Endodermal cell (in vitro differentiated cells): ENCODE data around the gene CST1. TPM values are rescaled to one million over a fixed set of nuclear protein-coding genes. Genes with fewer than 3 reads are reported as not detected.
"Not testable (repeated sequence)": the region's sequence is repeated elsewhere in the genome, so short reads cannot be mapped to it uniquely, and the experiment has no call there.

ENCODE experiments used
- DNase-seq: peaks from one replicate; pipeline ENCODE4 v3.0.0-alpha.2; 2017
- H3K27ac ChIP-seq: 2 replicates; pipeline ENCODE4 v1.5.1; 2013; ENCODE audit warnings: mild to moderate bottlenecking, low read depth, low read length, moderate library complexity
- H3K27me3 ChIP-seq: 2 replicates; pipeline ENCODE4 v1.6.1; 2013; ENCODE audit warnings: mild to moderate bottlenecking, low read length, moderate library complexity; ENCODE audit not compliant: insufficient read depth, control insufficient read depth, poor library complexity, severe bottlenecking
- H3K36me3 ChIP-seq: 2 replicates; pipeline ENCODE4 v1.7.0; 2013; ENCODE audit warnings: mild to moderate bottlenecking, low read length, moderate library complexity; ENCODE audit not compliant: control insufficient read depth, insufficient read depth
- H3K4me1 ChIP-seq: one replicate; pipeline ENCODE4 v1.7.0; 2013; ENCODE audit warnings: low read length; ENCODE audit not compliant: control insufficient read depth, insufficient read depth
- H3K4me3 ChIP-seq: 2 replicates; pipeline ENCODE4 v1.5.1; 2013; ENCODE audit warnings: mild to moderate bottlenecking, low read length, moderate library complexity
- H3K9ac ChIP-seq: 2 replicates; pipeline ENCODE4 v1.6.1; 2013; ENCODE audit warnings: mild to moderate bottlenecking, low read length, moderate library complexity; ENCODE audit not compliant: poor library complexity, severe bottlenecking; ENCODE audit errors: extremely low read depth
- H3K9me3 ChIP-seq: 2 replicates; pipeline ENCODE4 v1.6.1; 2013; ENCODE audit warnings: mild to moderate bottlenecking, low read length, moderate library complexity; ENCODE audit not compliant: control insufficient read depth
- H3K27ac Mint-ChIP-seq: 2 replicates; pipeline ENCODE4 v1.8.0; 2020; ENCODE audit warnings: mixed read lengths
- H3K27me3 Mint-ChIP-seq: 2 replicates; pipeline ENCODE4 v1.8.0; 2021; ENCODE audit warnings: mild to moderate bottlenecking, mixed read lengths; ENCODE audit not compliant: insufficient read depth
- H3K36me3 Mint-ChIP-seq: 2 replicates; pipeline ENCODE4 v1.8.0; 2020; ENCODE audit warnings: low read depth, mixed read lengths
- H3K4me1 Mint-ChIP-seq: 2 replicates; pipeline ENCODE4 v1.8.0; 2020; ENCODE audit warnings: mixed read lengths
- H3K4me3 Mint-ChIP-seq: 2 replicates; pipeline ENCODE4 v1.8.0; 2020; ENCODE audit warnings: mild to moderate bottlenecking, moderate library complexity, mixed read lengths
- H3K9me3 Mint-ChIP-seq: 2 replicates; pipeline ENCODE4 v1.8.0; 2020; ENCODE audit warnings: mild to moderate bottlenecking, mixed read lengths
- CTCF ChIP-seq: fragments of 200-600 bp; sonication (generic); conservative IDR thresholded peaks from 2 replicates; pipeline ENCODE4 v1.5.0; 2021; ENCODE audit warnings: antibody characterized with exemption, mild to moderate bottlenecking
- WGBS, 2 experiments: methylation state at CpG; one replicate each; pipeline versions ENCODE4 v1.1.5 to v1.1.7; 2013; ENCODE audit warnings: missing lambda C conversion rate in 2 of 2, mixed read lengths in 1 of 2; ENCODE audit not compliant: insufficient coverage in 1 of 2, insufficient read length in 1 of 2; 5-methylcytosine and 5-hydroxymethylcytosine counted together
- total RNA-seq, 2 donors: library from RNA; stranded (reverse); fragmentation: NEBNext Ultra II Directional in 1 of 2; extraction: Animal tissue kit (Norgen Biotek cat#: 25700) in 1 of 2; gene quantifications; 2 replicates in 1 of 2; 3 replicates in 1 of 2; pipeline ENCODE4 v1.2.1, GENCODE V29; 2021

Gene CST1
- total RNA-seq, 2 donors from 2014 or later = 123 to 1,051 TPM

GRCh38 chr20:23748975-23749374 is 1.8 kb downstream of the CST1 start:
- not testable (repeated sequence) for H3K36me3 ChIP-seq, H3K9me3 Mint-ChIP-seq, H3K27ac Mint-ChIP-seq, H3K9ac ChIP-seq, H3K4me1 ChIP-seq, H3K27me3 ChIP-seq, H3K9me3 ChIP-seq, H3K27ac ChIP-seq, DNase-seq
- Mint-ChIP-seq H3K4me1 (peaks cover 46% of the 10 kb centered on the region), H3K4me3 (peak overlapping the region; percentile 77), H3K27me3 (peaks cover 26% of the 10 kb centered on the region), H3K36me3 (peaks cover 26% of the 10 kb centered on the region)
- peak overlapping the region; percentile 13 for H3K4me3 ChIP-seq
- peak; percentile 61 for TF ChIP-seq CTCF
- 83 to 87% methylated on average over 1 to 10 of the region's 10 CpGs for WGBS, 2 experiments

- not testable (repeated sequence) for H3K27ac Mint-ChIP-seq, H3K4me3 ChIP-seq, H3K27ac ChIP-seq, H3K9me3 ChIP-seq, DNase-seq, H3K9me3 Mint-ChIP-seq, H3K9ac ChIP-seq, H3K27me3 ChIP-seq, H3K4me1 ChIP-seq, H3K36me3 ChIP-seq
- H3K4me3 Mint-ChIP-seq = peak overlapping the region; percentile 77
- peaks cover 26% of the 10 kb centered on the region for H3K36me3 Mint-ChIP-seq
- H3K4me1 Mint-ChIP-seq = peaks cover 33% of the 10 kb centered on the region
- WGBS, 2 experiments = 87 to 90% methylated on average over 3 to 6 of the region's 7 CpGs
- H3K27me3 Mint-ChIP-seq = peaks cover 13% of the 10 kb centered on the region
Measured at GRCh38 chr20:23747551-23747950, 3.2 kb downstream of the CST1 start.

GRCh38 chr20:23747092-23747491 is 3.6 kb downstream of the CST1 start:
- not testable (repeated sequence) for H3K4me1 ChIP-seq, H3K27me3 ChIP-seq, H3K9me3 ChIP-seq, H3K27ac ChIP-seq, H3K36me3 ChIP-seq, H3K27me3 Mint-ChIP-seq, H3K9ac ChIP-seq, DNase-seq, H3K9me3 Mint-ChIP-seq, H3K4me3 ChIP-seq, H3K27ac Mint-ChIP-seq
- H3K4me3 Mint-ChIP-seq = peak overlapping the region; percentile 77
- H3K4me1 Mint-ChIP-seq = peaks cover 29% of the 10 kb centered on the region
- WGBS, 2 experiments = 33 to 45% methylated on average over 3 to 4 of the region's 4 CpGs
- H3K36me3 Mint-ChIP-seq = peaks cover 26% of the 10 kb centered on the region

GRCh38 chr20:23746321-23746720 is 4.4 kb downstream of the CST1 start:
- no peaks in the 10 kb centered on the region for H3K4me1 ChIP-seq
- Mint-ChIP-seq H3K36me3 (peaks cover 26% of the 10 kb centered on the region), H3K4me1 (peaks cover 30% of the 10 kb centered on the region), H3K27ac (no peak overlapping the region), H3K9me3 (no peaks in the 10 kb centered on the region), H3K27me3 (peaks cover 8% of the 10 kb centered on the region), H3K4me3 (no peak overlapping the region)
- no peaks in the 10 kb centered on the region for H3K9me3 ChIP-seq
- no peaks in the 10 kb centered on the region for H3K27me3 ChIP-seq
- 50 to 65% methylated on average over 2 to 6 of the region's 6 CpGs for WGBS, 2 experiments
- no peak overlapping the region for H3K4me3 ChIP-seq
- TF ChIP-seq CTCF = no peak
- no peak overlapping the region for H3K27ac ChIP-seq
- DNase-seq = no peak
- H3K36me3 ChIP-seq = no peaks in the 10 kb centered on the region
- no peak overlapping the region for H3K9ac ChIP-seq
